WTC11 (cell line): ENCODE results near the gene PIANP. TPM values are rescaled to one million over a fixed set of nuclear protein-coding genes. Genes with fewer than 3 reads are reported as not detected.

Source experiments
- ATAC-seq: fragments of 200-7000 bp; cut with Tn5 transposase; 2 replicates; pipeline ENCODE4 v1.10.0; 2021; ENCODE audit warnings: mild to moderate bottlenecking, moderate library complexity
- CTCF ChIA-PET: fragments of 300-600 bp; sonication (Branson Sonifier 250); formaldehyde crosslinking; loops from one replicate; lab custom pipeline; 2021; ENCODE audit warnings: antibody characterized with exemption; lab: Charles Lee
- POLR2A ChIA-PET: fragments of 350-600 bp; sonication (Branson Sonifier 250); formaldehyde crosslinking; loops from one replicate; lab custom pipeline; 2021; ENCODE audit warnings: antibody characterized with exemption; lab: Charles Lee
- DNase-seq: peaks from one replicate; pipeline ENCODE4 v3.0.0; 2021; ENCODE audit warnings: low spot score
- H3K27ac Mint-ChIP-seq: 2 replicates; pipeline ENCODE4 v1.8.0; 2021; ENCODE audit warnings: mixed read lengths
- H3K27me3 Mint-ChIP-seq: 2 replicates; pipeline ENCODE4 v1.8.0; 2021; ENCODE audit warnings: low read depth, mild to moderate bottlenecking, moderate library complexity, mixed read lengths
- H3K36me3 Mint-ChIP-seq: 2 replicates; pipeline ENCODE4 v1.8.0; 2021; ENCODE audit warnings: mixed read lengths
- H3K4me1 Mint-ChIP-seq: 2 replicates; pipeline ENCODE4 v1.8.0; 2022; ENCODE audit warnings: mixed read lengths
- H3K4me3 Mint-ChIP-seq: 2 replicates; pipeline ENCODE4 v1.8.0; 2021; ENCODE audit warnings: mild to moderate bottlenecking, moderate library complexity, mixed read lengths
- H3K9me3 Mint-ChIP-seq: 2 replicates; pipeline ENCODE4 v1.8.0; 2021; ENCODE audit warnings: mixed read lengths
- CREB1 ChIP-seq: sonication (generic); formaldehyde crosslinking; IDR thresholded peaks from 2 replicates; pipeline ENCODE4 v1.8.0; 2023; ENCODE audit warnings: mild to moderate bottlenecking, missing genetic modification reagents
- GTF2I ChIP-seq: fragments of 250-450 bp; sonication (Bioruptor Pico); conservative IDR thresholded peaks from 2 replicates; pipeline ENCODE4 v1.4.0; 2021; ENCODE audit warnings: mild to moderate bottlenecking
- IRF2 ChIP-seq: sonication (generic); formaldehyde crosslinking; IDR thresholded peaks from 2 replicates; pipeline ENCODE4 v1.8.0; 2022; ENCODE audit warnings: low read depth, missing genetic modification reagents, borderline replicate concordance
- NFATC4 ChIP-seq: fragments of 250-450 bp; sonication (Bioruptor Pico); IDR thresholded peaks from 2 replicates; pipeline ENCODE4 v1.9.0; 2021; ENCODE audit warnings: mild to moderate bottlenecking
- NFYB ChIP-seq: sonication (generic); formaldehyde crosslinking; conservative IDR thresholded peaks from 2 replicates; pipeline ENCODE4 v1.8.0; 2022; ENCODE audit warnings: low read depth, missing genetic modification reagents
- RORB ChIP-seq: fragments of 250-450 bp; sonication (Bioruptor Pico); IDR thresholded peaks from 2 replicates; pipeline ENCODE4 v1.9.0; 2021; ENCODE audit warnings: mild to moderate bottlenecking
- SMAD3 ChIP-seq: sonication (generic); formaldehyde crosslinking; IDR thresholded peaks from 2 replicates; pipeline ENCODE4 v1.8.0; 2022; ENCODE audit warnings: missing genetic modification reagents, mild to moderate bottlenecking, borderline replicate concordance
- SOX15 ChIP-seq: fragments of 250-450 bp; sonication (Bioruptor Pico); IDR thresholded peaks from 2 replicates; pipeline ENCODE4 v1.9.0; 2021; ENCODE audit warnings: mild to moderate bottlenecking
- TP53 ChIP-seq: sonication (generic); formaldehyde crosslinking; IDR thresholded peaks from 2 replicates; pipeline ENCODE4 v1.8.1; 2023; ENCODE audit warnings: mild to moderate bottlenecking, missing genetic modification reagents
- ZNF317 ChIP-seq: sonication (generic); formaldehyde crosslinking; IDR thresholded peaks from 2 replicates; pipeline ENCODE4 v1.8.1; 2023; ENCODE audit warnings: low read depth, mild to moderate bottlenecking, moderate library complexity, missing genetic modification reagents, borderline replicate concordance
- ZNF416 ChIP-seq: fragments of 250-450 bp; sonication (Bioruptor Pico); IDR thresholded peaks from 2 replicates; pipeline ENCODE4 v1.9.0; 2021; ENCODE audit warnings: mild to moderate bottlenecking, inconsistent platforms
- ZNF671 ChIP-seq: fragments of 250-450 bp; sonication (Bioruptor Pico); IDR thresholded peaks from 2 replicates; pipeline ENCODE4 v1.8.0; 2021; ENCODE audit warnings: mild to moderate bottlenecking
- total RNA-seq: library from RNA; stranded (reverse); gene quantifications from 3 replicates; pipeline ENCODE4 v1.2.3, GENCODE V29; 2021
- TF ChIP-seq, protein P1 (sequence below): sonication (generic); formaldehyde crosslinking; conservative IDR thresholded peaks from 2 replicates; pipeline ENCODE4 v1.8.1; 2023; ENCODE audit warnings: mild to moderate bottlenecking, low read depth, missing genetic modification reagents, moderate library complexity
- TF ChIP-seq, protein P2 (sequence below): fragments of 250-450 bp; sonication (Bioruptor Pico); IDR thresholded peaks from 2 replicates; pipeline ENCODE4 v1.9.0; 2021; ENCODE audit warnings: mild to moderate bottlenecking
- TF ChIP-seq, protein P3 (sequence below): sonication (generic); formaldehyde crosslinking; IDR thresholded peaks from 2 replicates; pipeline ENCODE4 v1.8.1; 2022; ENCODE audit warnings: missing genetic modification reagents, borderline replicate concordance
- TF ChIP-seq, protein P4 (sequence below): sonication (generic); formaldehyde crosslinking; IDR thresholded peaks from 2 replicates; pipeline ENCODE4 v1.8.1; 2023; ENCODE audit warnings: mild to moderate bottlenecking, missing genetic modification reagents, moderate library complexity
- TF ChIP-seq, protein P5 (sequence below): sonication (generic); formaldehyde crosslinking; IDR thresholded peaks from 2 replicates; pipeline ENCODE4 v1.8.0; 2022; ENCODE audit warnings: mild to moderate bottlenecking, missing genetic modification reagents
- TF ChIP-seq, protein P6 (sequence below): fragments of 250-450 bp; sonication (Bioruptor Pico); IDR thresholded peaks from 2 replicates; pipeline ENCODE4 v1.9.0; 2021; ENCODE audit warnings: moderate library complexity, mild to moderate bottlenecking, inconsistent platforms, borderline replicate concordance
- TF ChIP-seq, protein P7 (sequence below): fragments of 250-450 bp; sonication (Bioruptor Pico); IDR thresholded peaks from 2 replicates; pipeline ENCODE4 v1.8.0; 2021; ENCODE audit warnings: mild to moderate bottlenecking
- TF ChIP-seq, protein P8 (sequence below): sonication (generic); formaldehyde crosslinking; IDR thresholded peaks from 2 replicates; pipeline ENCODE4 v1.8.0; 2022; ENCODE audit warnings: mild to moderate bottlenecking, missing genetic modification reagents
- TF ChIP-seq, protein P9 (sequence below): sonication (generic); formaldehyde crosslinking; IDR thresholded peaks from 2 replicates; pipeline ENCODE4 v1.8.1; 2022; ENCODE audit warnings: mild to moderate bottlenecking, moderate library complexity, missing genetic modification reagents
- TF ChIP-seq, protein P10 (sequence below): sonication (generic); formaldehyde crosslinking; IDR thresholded peaks from 2 replicates; pipeline ENCODE4 v1.8.1; 2022; ENCODE audit warnings: low read depth, missing genetic modification reagents, borderline replicate concordance

PIANP gene
- total RNA-seq, 1 experiment from 2014 or later: 7.7 TPM

DNA sequence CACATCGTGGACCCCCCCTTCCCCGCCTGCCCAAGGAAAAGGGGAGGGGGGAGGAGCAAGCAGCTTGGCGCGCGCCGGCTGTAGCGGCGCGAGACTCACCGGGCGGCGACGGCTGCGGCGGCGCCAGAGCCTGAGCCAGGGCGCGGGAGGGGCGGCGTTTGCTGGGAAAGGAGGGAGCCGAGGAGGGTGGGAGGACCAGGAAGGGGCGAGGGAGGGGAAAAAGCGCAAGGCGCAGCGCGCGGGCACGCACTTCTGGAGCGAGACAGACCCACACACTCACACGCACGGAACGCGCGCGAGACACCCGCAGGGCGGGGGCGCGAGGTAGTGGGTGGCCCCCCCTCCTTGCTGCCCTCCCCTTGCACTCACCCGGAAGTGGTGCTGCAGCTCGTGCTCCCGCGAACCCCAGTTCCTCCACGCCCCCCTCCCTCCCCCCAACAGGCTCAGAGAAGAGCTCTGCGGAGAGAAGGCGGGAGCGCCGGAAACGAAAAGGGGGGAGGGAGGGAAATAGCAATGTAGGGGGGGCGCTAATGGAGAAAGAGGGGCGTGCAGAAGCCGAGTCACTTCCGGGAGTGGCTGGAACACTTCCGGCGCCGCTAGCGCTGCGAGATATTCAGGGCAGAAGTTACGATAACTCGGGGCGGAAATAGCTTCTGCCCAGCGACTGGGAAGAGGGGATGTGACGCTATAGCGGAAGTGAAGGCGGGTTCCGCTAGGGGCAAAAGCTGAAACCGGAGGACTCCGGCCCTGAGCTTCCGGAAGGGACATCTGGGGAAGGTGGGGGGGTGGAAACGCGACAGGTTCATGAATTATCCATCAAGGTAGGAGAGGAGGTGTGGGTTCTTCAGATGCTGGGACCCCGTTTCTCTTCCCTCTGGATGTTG lies 11.4 kb downstream of the PIANP start, which contains the start of gene ZNF384:
TSS of gene ZNF384 (minus strand) at position 377 of the 884 bp plus-strand sequence. CDS start 9,855 bp downstream, outside the sequence.
- POLR2A ChIA-PET: interaction anchor here (0.5 to 2.2 kb wide), 27 partner anchors 8 to 1113 kb away, joined by 3 to 39 read pairs (median 4); partner anchors contain the start of genes COPS7A, GAPDH, GNB3 and MLF2
- H3K27me3 Mint-ChIP-seq: 0 out of 2 replicates have a peak, but pooled peaks cover under 1% of the 10 kb centered on the region
- H3K4me1 Mint-ChIP-seq: peaks cover 23% of the 10 kb centered on the region
- peaks cover 7% of the 10 kb centered on the region; the same call in 1 of the 2 replicates for H3K36me3 Mint-ChIP-seq
- DNase-seq (peak; percentile 95), ATAC-seq (peak; percentile 81)
- H3K9me3 Mint-ChIP-seq: no peaks in the 10 kb centered on the region
- peak within 1 kb of the TSS; percentile 86 for H3K4me3 Mint-ChIP-seq
- peak within 1 kb of the TSS; percentile 95 for H3K27ac Mint-ChIP-seq
- CTCF ChIA-PET: interaction anchor here (0.5 to 2.2 kb wide), 43 partner anchors 10 to 722 kb away, joined by 3 to 49 read pairs (median 4); partner anchors contain the start of genes ACRBP, CDCA3, CLSTN3 and COPS7A
- TF ChIP-seq, protein P1, sequence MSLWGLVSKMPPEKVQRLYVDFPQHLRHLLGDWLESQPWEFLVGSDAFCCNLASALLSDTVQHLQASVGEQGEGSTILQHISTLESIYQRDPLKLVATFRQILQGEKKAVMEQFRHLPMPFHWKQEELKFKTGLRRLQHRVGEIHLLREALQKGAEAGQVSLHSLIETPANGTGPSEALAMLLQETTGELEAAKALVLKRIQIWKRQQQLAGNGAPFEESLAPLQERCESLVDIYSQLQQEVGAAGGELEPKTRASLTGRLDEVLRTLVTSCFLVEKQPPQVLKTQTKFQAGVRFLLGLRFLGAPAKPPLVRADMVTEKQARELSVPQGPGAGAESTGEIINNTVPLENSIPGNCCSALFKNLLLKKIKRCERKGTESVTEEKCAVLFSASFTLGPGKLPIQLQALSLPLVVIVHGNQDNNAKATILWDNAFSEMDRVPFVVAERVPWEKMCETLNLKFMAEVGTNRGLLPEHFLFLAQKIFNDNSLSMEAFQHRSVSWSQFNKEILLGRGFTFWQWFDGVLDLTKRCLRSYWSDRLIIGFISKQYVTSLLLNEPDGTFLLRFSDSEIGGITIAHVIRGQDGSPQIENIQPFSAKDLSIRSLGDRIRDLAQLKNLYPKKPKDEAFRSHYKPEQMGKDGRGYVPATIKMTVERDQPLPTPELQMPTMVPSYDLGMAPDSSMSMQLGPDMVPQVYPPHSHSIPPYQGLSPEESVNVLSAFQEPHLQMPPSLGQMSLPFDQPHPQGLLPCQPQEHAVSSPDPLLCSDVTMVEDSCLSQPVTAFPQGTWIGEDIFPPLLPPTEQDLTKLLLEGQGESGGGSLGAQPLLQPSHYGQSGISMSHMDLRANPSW (CRISPR knock-in tag): no peak; the same call in 1 of the 2 replicates
- TF ChIP-seq SOX15 (CRISPR knock-in tag): no peak
- TF ChIP-seq, protein P2, sequence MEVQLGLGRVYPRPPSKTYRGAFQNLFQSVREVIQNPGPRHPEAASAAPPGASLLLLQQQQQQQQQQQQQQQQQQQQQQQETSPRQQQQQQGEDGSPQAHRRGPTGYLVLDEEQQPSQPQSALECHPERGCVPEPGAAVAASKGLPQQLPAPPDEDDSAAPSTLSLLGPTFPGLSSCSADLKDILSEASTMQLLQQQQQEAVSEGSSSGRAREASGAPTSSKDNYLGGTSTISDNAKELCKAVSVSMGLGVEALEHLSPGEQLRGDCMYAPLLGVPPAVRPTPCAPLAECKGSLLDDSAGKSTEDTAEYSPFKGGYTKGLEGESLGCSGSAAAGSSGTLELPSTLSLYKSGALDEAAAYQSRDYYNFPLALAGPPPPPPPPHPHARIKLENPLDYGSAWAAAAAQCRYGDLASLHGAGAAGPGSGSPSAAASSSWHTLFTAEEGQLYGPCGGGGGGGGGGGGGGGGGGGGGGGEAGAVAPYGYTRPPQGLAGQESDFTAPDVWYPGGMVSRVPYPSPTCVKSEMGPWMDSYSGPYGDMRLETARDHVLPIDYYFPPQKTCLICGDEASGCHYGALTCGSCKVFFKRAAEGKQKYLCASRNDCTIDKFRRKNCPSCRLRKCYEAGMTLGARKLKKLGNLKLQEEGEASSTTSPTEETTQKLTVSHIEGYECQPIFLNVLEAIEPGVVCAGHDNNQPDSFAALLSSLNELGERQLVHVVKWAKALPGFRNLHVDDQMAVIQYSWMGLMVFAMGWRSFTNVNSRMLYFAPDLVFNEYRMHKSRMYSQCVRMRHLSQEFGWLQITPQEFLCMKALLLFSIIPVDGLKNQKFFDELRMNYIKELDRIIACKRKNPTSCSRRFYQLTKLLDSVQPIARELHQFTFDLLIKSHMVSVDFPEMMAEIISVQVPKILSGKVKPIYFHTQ: no peak
- TF ChIP-seq, protein P3, sequence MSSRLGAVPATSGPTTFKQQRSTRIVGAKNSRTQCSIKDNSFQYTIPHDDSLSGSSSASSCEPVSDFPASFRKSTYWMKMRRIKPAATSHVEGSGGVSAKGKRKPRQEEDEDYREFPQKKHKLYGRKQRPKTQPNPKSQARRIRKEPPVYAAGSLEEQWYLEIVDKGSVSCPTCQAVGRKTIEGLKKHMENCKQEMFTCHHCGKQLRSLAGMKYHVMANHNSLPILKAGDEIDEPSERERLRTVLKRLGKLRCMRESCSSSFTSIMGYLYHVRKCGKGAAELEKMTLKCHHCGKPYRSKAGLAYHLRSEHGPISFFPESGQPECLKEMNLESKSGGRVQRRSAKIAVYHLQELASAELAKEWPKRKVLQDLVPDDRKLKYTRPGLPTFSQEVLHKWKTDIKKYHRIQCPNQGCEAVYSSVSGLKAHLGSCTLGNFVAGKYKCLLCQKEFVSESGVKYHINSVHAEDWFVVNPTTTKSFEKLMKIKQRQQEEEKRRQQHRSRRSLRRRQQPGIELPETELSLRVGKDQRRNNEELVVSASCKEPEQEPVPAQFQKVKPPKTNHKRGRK: no peak
- TF ChIP-seq RORB (CRISPR knock-in tag): no peak
- 0 out of 2 replicates have a peak, but pooled peaks have one; percentile 71 for TF ChIP-seq NFATC4
- TF ChIP-seq ZNF671: no peak
- TF ChIP-seq, protein P4, sequence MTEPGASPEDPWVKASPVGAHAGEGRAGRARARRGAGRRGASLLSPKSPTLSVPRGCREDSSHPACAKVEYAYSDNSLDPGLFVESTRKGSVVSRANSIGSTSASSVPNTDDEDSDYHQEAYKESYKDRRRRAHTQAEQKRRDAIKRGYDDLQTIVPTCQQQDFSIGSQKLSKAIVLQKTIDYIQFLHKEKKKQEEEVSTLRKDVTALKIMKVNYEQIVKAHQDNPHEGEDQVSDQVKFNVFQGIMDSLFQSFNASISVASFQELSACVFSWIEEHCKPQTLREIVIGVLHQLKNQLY (CRISPR knock-in tag): no peak
- TF ChIP-seq TP53: 0 out of 2 replicates have a peak, but pooled peaks have one; percentile 11
- TF ChIP-seq GTF2I (CRISPR knock-in tag): no peak
- TF ChIP-seq, protein P5, sequence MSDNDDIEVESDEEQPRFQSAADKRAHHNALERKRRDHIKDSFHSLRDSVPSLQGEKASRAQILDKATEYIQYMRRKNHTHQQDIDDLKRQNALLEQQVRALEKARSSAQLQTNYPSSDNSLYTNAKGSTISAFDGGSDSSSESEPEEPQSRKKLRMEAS (CRISPR knock-in tag): peak; percentile 60; the same call in 1 of the 2 replicates
- no peak for TF ChIP-seq ZNF317
- TF ChIP-seq, protein P6, sequence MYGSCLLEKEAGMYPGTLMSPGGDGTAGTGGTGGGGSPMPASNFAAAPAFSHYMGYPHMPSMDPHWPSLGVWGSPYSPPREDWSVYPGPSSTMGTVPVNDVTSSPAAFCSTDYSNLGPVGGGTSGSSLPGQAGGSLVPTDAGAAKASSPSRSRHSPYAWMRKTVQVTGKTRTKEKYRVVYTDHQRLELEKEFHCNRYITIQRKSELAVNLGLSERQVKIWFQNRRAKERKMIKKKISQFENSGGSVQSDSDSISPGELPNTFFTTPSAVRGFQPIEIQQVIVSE (CRISPR knock-in tag): no peak
- TF ChIP-seq CREB1 (CRISPR knock-in tag): no peak
- no peak for TF ChIP-seq SMAD3 (CRISPR knock-in tag)
- TF ChIP-seq, protein P7, sequence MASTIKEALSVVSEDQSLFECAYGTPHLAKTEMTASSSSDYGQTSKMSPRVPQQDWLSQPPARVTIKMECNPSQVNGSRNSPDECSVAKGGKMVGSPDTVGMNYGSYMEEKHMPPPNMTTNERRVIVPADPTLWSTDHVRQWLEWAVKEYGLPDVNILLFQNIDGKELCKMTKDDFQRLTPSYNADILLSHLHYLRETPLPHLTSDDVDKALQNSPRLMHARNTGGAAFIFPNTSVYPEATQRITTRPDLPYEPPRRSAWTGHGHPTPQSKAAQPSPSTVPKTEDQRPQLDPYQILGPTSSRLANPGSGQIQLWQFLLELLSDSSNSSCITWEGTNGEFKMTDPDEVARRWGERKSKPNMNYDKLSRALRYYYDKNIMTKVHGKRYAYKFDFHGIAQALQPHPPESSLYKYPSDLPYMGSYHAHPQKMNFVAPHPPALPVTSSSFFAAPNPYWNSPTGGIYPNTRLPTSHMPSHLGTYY (CRISPR knock-in tag): no peak
- TF ChIP-seq IRF2 (CRISPR knock-in tag): no peak
- TF ChIP-seq ZNF416 (CRISPR knock-in tag): peak; percentile 67; the same call in 1 of the 2 replicates
- TF ChIP-seq, protein P8, sequence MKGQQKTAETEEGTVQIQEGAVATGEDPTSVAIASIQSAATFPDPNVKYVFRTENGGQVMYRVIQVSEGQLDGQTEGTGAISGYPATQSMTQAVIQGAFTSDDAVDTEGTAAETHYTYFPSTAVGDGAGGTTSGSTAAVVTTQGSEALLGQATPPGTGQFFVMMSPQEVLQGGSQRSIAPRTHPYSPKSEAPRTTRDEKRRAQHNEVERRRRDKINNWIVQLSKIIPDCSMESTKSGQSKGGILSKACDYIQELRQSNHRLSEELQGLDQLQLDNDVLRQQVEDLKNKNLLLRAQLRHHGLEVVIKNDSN: peak; percentile 45; the same call in 1 of the 2 replicates
- TF ChIP-seq, protein P9, sequence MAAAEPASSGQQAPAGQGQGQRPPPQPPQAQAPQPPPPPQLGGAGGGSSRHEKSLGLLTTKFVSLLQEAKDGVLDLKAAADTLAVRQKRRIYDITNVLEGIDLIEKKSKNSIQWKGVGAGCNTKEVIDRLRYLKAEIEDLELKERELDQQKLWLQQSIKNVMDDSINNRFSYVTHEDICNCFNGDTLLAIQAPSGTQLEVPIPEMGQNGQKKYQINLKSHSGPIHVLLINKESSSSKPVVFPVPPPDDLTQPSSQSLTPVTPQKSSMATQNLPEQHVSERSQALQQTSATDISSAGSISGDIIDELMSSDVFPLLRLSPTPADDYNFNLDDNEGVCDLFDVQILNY (CRISPR knock-in tag): peak; percentile 80; the same call in 1 of the 2 replicates
- TF ChIP-seq NFYB: no peak
- TF ChIP-seq, protein P10, sequence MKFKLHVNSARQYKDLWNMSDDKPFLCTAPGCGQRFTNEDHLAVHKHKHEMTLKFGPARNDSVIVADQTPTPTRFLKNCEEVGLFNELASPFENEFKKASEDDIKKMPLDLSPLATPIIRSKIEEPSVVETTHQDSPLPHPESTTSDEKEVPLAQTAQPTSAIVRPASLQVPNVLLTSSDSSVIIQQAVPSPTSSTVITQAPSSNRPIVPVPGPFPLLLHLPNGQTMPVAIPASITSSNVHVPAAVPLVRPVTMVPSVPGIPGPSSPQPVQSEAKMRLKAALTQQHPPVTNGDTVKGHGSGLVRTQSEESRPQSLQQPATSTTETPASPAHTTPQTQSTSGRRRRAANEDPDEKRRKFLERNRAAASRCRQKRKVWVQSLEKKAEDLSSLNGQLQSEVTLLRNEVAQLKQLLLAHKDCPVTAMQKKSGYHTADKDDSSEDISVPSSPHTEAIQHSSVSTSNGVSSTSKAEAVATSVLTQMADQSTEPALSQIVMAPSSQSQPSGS (CRISPR knock-in tag): no peak
